Measurements from ENCODE around the gene SPTLC2. TPM values are rescaled to one million over a fixed set of nuclear protein-coding genes. Genes with fewer than 3 reads are reported as not detected.

The SPTLC2 gene
- total and polyA plus RNA-seq, 2 of the 13 experiments (the other 11 are each of a cell fraction or from before 2014, with no cell fraction given): 17.4 to 17.5 TPM

DNA sequence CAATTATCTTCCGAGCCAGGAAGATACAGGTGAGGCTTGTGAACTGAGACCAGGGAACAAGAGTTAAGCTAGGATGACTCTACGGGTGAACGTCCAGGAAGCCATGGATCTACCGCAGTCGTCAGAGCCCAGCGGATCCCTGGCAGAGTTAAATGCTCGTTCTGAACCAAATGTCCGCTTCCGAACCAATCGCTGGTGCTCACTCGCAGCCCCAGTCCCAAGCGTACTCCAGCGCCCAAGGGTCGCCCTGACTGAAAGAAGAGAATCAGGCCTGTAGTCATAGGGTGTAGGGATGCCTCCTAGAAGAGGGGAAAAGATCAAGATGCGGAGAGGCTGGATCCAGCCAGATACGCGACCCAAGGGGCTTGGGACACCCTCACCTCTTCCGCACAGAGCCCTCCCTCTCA, 159.3 kb downstream of the SPTLC2 start:
- peak; percentile 49 for ATAC-seq
- TF ChIP-seq ZNF598 (CRISPR knock-in tag; IDR thresholded peaks at IDR 0.05; ENCODE audit: borderline replicate concordance) (no peak; the same call in 1 of the 2 replicates), ZSCAN31 (CRISPR knock-in tag; IDR thresholded peaks at IDR 0.05; ENCODE audit: low read depth) (peak; percentile 82; the same call in 1 of the 2 replicates), POLR2AphosphoS2 (IDR thresholded peaks at IDR 0.05; ENCODE audit: low read depth, low read length) (no peak), BORCS8-MEF2B (CRISPR knock-in tag; IDR thresholded peaks at IDR 0.05) (peak; percentile 86), CENPT (CRISPR knock-in tag; IDR thresholded peaks at IDR 0.05; ENCODE audit: low read depth) (no peak), ZNF883 (CRISPR knock-in tag; IDR thresholded peaks at IDR 0.05; ENCODE audit: not compliant biosample characterization) (peak; percentile 6), ZIK1 (CRISPR knock-in tag; IDR thresholded peaks at IDR 0.05; ENCODE audit: borderline replicate concordance, low read depth) (peak; percentile 14; the same call in 1 of the 2 replicates), FOXK1 (CRISPR knock-in tag; IDR thresholded peaks at IDR 0.05; ENCODE audit: borderline replicate concordance, low read depth) (no peak), PPARG (CRISPR knock-in tag; conservative IDR thresholded peaks at IDR 0.05) (no peak), PHF8 (CRISPR knock-in tag; IDR thresholded peaks at IDR 0.05) (peak; percentile 77), HIVEP1 (CRISPR knock-in tag; IDR thresholded peaks at IDR 0.05) (0 out of 2 replicates have a peak, but pooled peaks have one; percentile 3), FOXK2 (IDR thresholded peaks at IDR 0.05) (no peak), ZNF709 (CRISPR knock-in tag; IDR thresholded peaks at IDR 0.05) (no peak), ZBTB7B (CRISPR knock-in tag; IDR thresholded peaks at IDR 0.05) (peak; percentile 12; the same call in 1 of the 2 replicates), HOXA3 (CRISPR knock-in tag; IDR thresholded peaks at IDR 0.05) (no peak)
- TF ChIP-seq, protein P1, sequence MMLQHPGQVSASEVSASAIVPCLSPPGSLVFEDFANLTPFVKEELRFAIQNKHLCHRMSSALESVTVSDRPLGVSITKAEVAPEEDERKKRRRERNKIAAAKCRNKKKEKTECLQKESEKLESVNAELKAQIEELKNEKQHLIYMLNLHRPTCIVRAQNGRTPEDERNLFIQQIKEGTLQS (CRISPR knock-in tag; IDR thresholded peaks at IDR 0.05): no peak
- TF ChIP-seq, protein P2, sequence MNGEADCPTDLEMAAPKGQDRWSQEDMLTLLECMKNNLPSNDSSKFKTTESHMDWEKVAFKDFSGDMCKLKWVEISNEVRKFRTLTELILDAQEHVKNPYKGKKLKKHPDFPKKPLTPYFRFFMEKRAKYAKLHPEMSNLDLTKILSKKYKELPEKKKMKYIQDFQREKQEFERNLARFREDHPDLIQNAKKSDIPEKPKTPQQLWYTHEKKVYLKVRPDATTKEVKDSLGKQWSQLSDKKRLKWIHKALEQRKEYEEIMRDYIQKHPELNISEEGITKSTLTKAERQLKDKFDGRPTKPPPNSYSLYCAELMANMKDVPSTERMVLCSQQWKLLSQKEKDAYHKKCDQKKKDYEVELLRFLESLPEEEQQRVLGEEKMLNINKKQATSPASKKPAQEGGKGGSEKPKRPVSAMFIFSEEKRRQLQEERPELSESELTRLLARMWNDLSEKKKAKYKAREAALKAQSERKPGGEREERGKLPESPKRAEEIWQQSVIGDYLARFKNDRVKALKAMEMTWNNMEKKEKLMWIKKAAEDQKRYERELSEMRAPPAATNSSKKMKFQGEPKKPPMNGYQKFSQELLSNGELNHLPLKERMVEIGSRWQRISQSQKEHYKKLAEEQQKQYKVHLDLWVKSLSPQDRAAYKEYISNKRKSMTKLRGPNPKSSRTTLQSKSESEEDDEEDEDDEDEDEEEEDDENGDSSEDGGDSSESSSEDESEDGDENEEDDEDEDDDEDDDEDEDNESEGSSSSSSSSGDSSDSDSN (CRISPR knock-in tag; IDR thresholded peaks at IDR 0.05): peak; percentile 61; the same call in 1 of the 2 replicates
- TF ChIP-seq, protein P3, sequence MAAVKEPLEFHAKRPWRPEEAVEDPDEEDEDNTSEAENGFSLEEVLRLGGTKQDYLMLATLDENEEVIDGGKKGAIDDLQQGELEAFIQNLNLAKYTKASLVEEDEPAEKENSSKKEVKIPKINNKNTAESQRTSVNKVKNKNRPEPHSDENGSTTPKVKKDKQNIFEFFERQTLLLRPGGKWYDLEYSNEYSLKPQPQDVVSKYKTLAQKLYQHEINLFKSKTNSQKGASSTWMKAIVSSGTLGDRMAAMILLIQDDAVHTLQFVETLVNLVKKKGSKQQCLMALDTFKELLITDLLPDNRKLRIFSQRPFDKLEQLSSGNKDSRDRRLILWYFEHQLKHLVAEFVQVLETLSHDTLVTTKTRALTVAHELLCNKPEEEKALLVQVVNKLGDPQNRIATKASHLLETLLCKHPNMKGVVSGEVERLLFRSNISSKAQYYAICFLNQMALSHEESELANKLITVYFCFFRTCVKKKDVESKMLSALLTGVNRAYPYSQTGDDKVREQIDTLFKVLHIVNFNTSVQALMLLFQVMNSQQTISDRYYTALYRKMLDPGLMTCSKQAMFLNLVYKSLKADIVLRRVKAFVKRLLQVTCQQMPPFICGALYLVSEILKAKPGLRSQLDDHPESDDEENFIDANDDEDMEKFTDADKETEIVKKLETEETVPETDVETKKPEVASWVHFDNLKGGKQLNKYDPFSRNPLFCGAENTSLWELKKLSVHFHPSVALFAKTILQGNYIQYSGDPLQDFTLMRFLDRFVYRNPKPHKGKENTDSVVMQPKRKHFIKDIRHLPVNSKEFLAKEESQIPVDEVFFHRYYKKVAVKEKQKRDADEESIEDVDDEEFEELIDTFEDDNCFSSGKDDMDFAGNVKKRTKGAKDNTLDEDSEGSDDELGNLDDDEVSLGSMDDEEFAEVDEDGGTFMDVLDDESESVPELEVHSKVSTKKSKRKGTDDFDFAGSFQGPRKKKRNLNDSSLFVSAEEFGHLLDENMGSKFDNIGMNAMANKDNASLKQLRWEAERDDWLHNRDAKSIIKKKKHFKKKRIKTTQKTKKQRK (IDR thresholded peaks at IDR 0.05; ENCODE audit: low read length): no peak
- TF ChIP-seq, protein P4, sequence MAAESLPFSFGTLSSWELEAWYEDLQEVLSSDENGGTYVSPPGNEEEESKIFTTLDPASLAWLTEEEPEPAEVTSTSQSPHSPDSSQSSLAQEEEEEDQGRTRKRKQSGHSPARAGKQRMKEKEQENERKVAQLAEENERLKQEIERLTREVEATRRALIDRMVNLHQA (CRISPR knock-in tag; IDR thresholded peaks at IDR 0.05): no peak

More for the DNA sequence above, 159.3 kb downstream of the SPTLC2 start:
- peak overlapping the region; percentile 75 to 98 (median 90) for H3K4me3 ChIP-seq (replicated peaks in 1 of 3; ENCODE audit: insufficient read depth in 1 of 3, low read depth in 2 of 3, low read length in 3 of 3)
- no peaks in the 10 kb centered on the region for H3K9me3 ChIP-seq (ENCODE audit: low read length)
- ChIA-PET CTCF (ENCODE audit: low intra/inter-chr PET ratio, low total read pairs) (interaction anchor here (1.5 kb wide), 1 partner anchor 94 kb away, joined by 4 read pairs; no protein-coding TSS in a partner anchor), POLR2A (interaction anchor here (0.6 to 2.7 kb wide), 5 partner anchors 12 to 136 kb away, joined by 3 to 10 read pairs (median 7); partner anchors contain the start of genes GSTZ1, ISM2 and POMT2)
- peaks cover 35% of the 10 kb centered on the region for H3K4me1 ChIP-seq (ENCODE audit: insufficient read depth, low read length)
- H3K27me3 ChIP-seq (ENCODE audit: control insufficient read depth in 1 of 2, insufficient read depth in 2 of 2, low read length in 2 of 2): no peaks in the 10 kb centered on the region; a peak in 1 of 5 replicates
- no peak for DNase-seq (ENCODE audit: low spot score)
- H3K4me2 ChIP-seq (ENCODE audit: low read depth, low read length): peak overlapping the region; percentile 73
- peaks cover 48% of the 10 kb centered on the region for H3K79me2 ChIP-seq (ENCODE audit: insufficient read depth, low read length)
- H3K27ac ChIP-seq (ENCODE audit: extremely low read length, insufficient read depth, low read length): peak overlapping the region; percentile 67
- 0% methylated on average over 12 of the region's 18 CpGs for WGBS (ENCODE audit: low lambda C conversion rate)
- peaks cover 16 to 24% of the 10 kb centered on the region in 2 experiments for H3K36me3 ChIP-seq (replicated peaks in 1 of 2; ENCODE audit: control insufficient read depth in 1 of 2, insufficient read depth in 2 of 2, low read length in 2 of 2)
- BruUV-seq (replicated peaks): TSS peak; percentile 80
- H4K20me1 ChIP-seq (ENCODE audit: insufficient read depth, low read length): peaks cover 8% of the 10 kb centered on the region
- in situ Hi-C loops (cut with HindIII; ENCODE audit: extremely low pct_ligation_motif_present, low pct_unique_long_range_greater_than_20kb): loop anchor here (5.0 kb wide), 1 partner anchor 95 kb away; no protein-coding TSS in a partner anchor
- peak overlapping the region; percentile 89 for H3K9ac ChIP-seq (ENCODE audit: insufficient read depth, low read depth, low read length)
- peak overlapping the region; percentile 34 for H2AFZ ChIP-seq (ENCODE audit: low read length)
- no peak for FAIRE-seq
- intact Hi-C loops (cut with micrococcal nuclease; ENCODE audit: unreplicated experiment): loop anchor here (1.0 to 5.0 kb wide), 2 partner anchors 80 to 135 kb away; partner anchors contain the start of genes GSTZ1, POMT2, SAMD15 and TMED8
